GM12878 (cell line): ENCODE data around the gene PIK3R2. TPM values are rescaled to one million over a fixed set of nuclear protein-coding genes. Genes with fewer than 3 reads are reported as not detected.

Experiments used
- ATAC-seq: fragments of 200-7000 bp; cut with Tn5 transposase; 3 replicates; pipeline ENCODE4 v1.9.1; 2020; ENCODE audit warnings: mild to moderate bottlenecking, moderate library complexity
- BruUV-seq: library from RNA; stranded (reverse); fragments of 400-500 nt; replicated peaks from 2 replicates; lab custom pipeline; 2021; lab: Mats Ljungman, UMichigan
- CTCF ChIA-PET: fragments of 300-600 bp; sonication (Branson Sonifier 250); formaldehyde crosslinking; extraction: SDS; loops from one replicate; lab custom pipeline; 2021; ENCODE audit warnings: inconsistent platforms; lab: Yijun Ruan, JAX
- POLR2A ChIA-PET: fragments of 350-600 bp; formaldehyde crosslinking; extraction: SDS; loops from one replicate; lab custom pipeline; 2021; ENCODE audit warnings: inconsistent platforms; lab: Charles Lee
- RAD21 ChIA-PET: fragments of 300-600 bp; sonication (Branson Sonifier 250); formaldehyde crosslinking; loops from one replicate; lab custom pipeline; 2023; ENCODE audit warnings: antibody characterized with exemption; ENCODE audit not compliant: unreplicated experiment; lab: Charles Lee
- SMC1A ChIA-PET: fragments of 300-600 bp; sonication (Branson Sonifier 250); formaldehyde crosslinking; loops from one replicate; lab custom pipeline; 2023; ENCODE audit not compliant: unreplicated experiment, uncharacterized antibody; lab: Charles Lee
- DNase-seq: peaks from one replicate; pipeline ENCODE4 v3.0.0-alpha.2; 2011; ENCODE audit warnings: low read depth, low spot score
- FAIRE-seq: peaks from 3 replicates; lab custom pipeline; 2011; peaks lifted over from hg19 to GRCh38; lab: Jason Lieb, UNC
- H2AFZ ChIP-seq: 2 replicates; pipeline ENCODE4 v1.6.0; 2011; ENCODE audit warnings: low read depth, low read length, control low read depth; ENCODE audit not compliant: control insufficient read depth
- H3K27ac ChIP-seq: 2 replicates; pipeline ENCODE4 v1.5.1; 2011; ENCODE audit warnings: control low read depth; ENCODE audit not compliant: control insufficient read depth, insufficient read depth
- H3K27me3 ChIP-seq, 2 experiments: replicated peaks in 1 of 2; 2 replicates each; pipeline versions ENCODE4 v1.6.0 to v1.6.1; 2011; ENCODE audit warnings: low read length in 1 of 2; ENCODE audit not compliant: control insufficient read depth in 2 of 2, insufficient read depth in 2 of 2
- H3K36me3 ChIP-seq, 2 experiments: 2 replicates each; pipeline ENCODE4 v1.5.1; 2011; ENCODE audit warnings: low read length in 1 of 2; ENCODE audit not compliant: control insufficient read depth in 2 of 2, insufficient read depth in 2 of 2
- H3K4me1 ChIP-seq: 2 replicates; pipeline ENCODE4 v1.6.1; 2011; ENCODE audit warnings: mild to moderate bottlenecking, low read length, moderate library complexity, mixed read lengths; ENCODE audit not compliant: control insufficient read depth, insufficient read depth
- H3K4me2 ChIP-seq: 2 replicates; pipeline ENCODE4 v1.6.0; 2011; ENCODE audit warnings: control low read depth; ENCODE audit not compliant: control insufficient read depth, insufficient read depth
- H3K4me3 ChIP-seq: fragments of 200-600 bp; sonication (generic); 2 replicates; pipeline ENCODE4 v1.5.1; 2016
- H3K79me2 ChIP-seq: 2 replicates; pipeline ENCODE4 v1.6.0; 2011; ENCODE audit warnings: low read length; ENCODE audit not compliant: control insufficient read depth, insufficient read depth
- H3K9ac ChIP-seq: 2 replicates; pipeline ENCODE4 v1.8.0; 2011; ENCODE audit warnings: low read length, control low read depth, mixed read lengths; ENCODE audit not compliant: control insufficient read depth, insufficient read depth
- H3K9me3 ChIP-seq: replicated peaks from 3 replicates; pipeline ENCODE4 v1.5.1; 2011; ENCODE audit warnings: mild to moderate bottlenecking, low read length; ENCODE audit not compliant: control insufficient read depth, insufficient read depth
- H4K20me1 ChIP-seq: 2 replicates; pipeline ENCODE4 v1.6.0; 2011; ENCODE audit not compliant: control insufficient read depth, insufficient read depth
- BCL11A ChIP-seq: IDR thresholded peaks from 2 replicates; pipeline ENCODE4 v1.6.1; 2011; ENCODE audit warnings: low read depth, low read length
- HDGF ChIP-seq: fragments of 450-650 bp; IDR thresholded peaks from 2 replicates; pipeline ENCODE4 v1.6.1; 2016; ENCODE audit warnings: antibody characterized with exemption
- MEF2B ChIP-seq: fragments of 450-650 bp; IDR thresholded peaks from 2 replicates; pipeline ENCODE4 v1.6.1; 2018; ENCODE audit warnings: mild to moderate bottlenecking, moderate library complexity; ENCODE audit not compliant: partially characterized antibody, poor library complexity, severe bottlenecking
- MYC ChIP-seq: IDR thresholded peaks from 2 replicates; pipeline ENCODE4 v1.6.1; 2011; ENCODE audit warnings: mild to moderate bottlenecking, low read length, moderate library complexity, inconsistent platforms; ENCODE audit not compliant: insufficient read depth, insufficient replicate concordance, insufficient read length, severe bottlenecking
- NR2C1 ChIP-seq: fragments of 450-650 bp; IDR thresholded peaks from 2 replicates; pipeline ENCODE4 v1.6.1; 2017; ENCODE audit warnings: antibody characterized with exemption, mild to moderate bottlenecking, moderate library complexity
- NR2F1 ChIP-seq: fragments of 450-650 bp; conservative IDR thresholded peaks from 2 replicates; pipeline ENCODE4 v1.6.1; 2017; ENCODE audit warnings: mild to moderate bottlenecking
- POLR2A ChIP-seq: IDR thresholded peaks from 2 replicates; pipeline ENCODE4 v1.6.1; 2011; ENCODE audit warnings: low read depth, mild to moderate bottlenecking, low read length
- SMAD5 ChIP-seq: IDR thresholded peaks from 2 replicates; pipeline ENCODE4 v1.6.1; 2016; ENCODE audit warnings: antibody characterized with exemption, low read depth
- STAT3 ChIP-seq: IDR thresholded peaks from 2 replicates; pipeline ENCODE4 v1.6.1; 2011; ENCODE audit warnings: low read depth, low read length, improper control_type of control experiment
- WGBS: methylation state at CpG from one replicate; pipeline ENCODE4 v1.1.6; 2016; ENCODE audit warnings: low lambda C conversion rate; ENCODE audit not compliant: insufficient replicate concordance, insufficient coverage; ENCODE audit errors: missing lambda C conversion rate; 5-methylcytosine and 5-hydroxymethylcytosine counted together
- in situ Hi-C: fragments of 300-500 bp; cut with MboI; formaldehyde crosslinking; loops from 9 replicates; pipeline ENCODE4 v1.14.3; 2018; ENCODE audit warnings: mixed read lengths
- intact Hi-C: fragments of 100-400 bp; cut with micrococcal nuclease; formaldehyde crosslinking; loops from one replicate; pipeline ENCODE4 v1.14.2; 2022; ENCODE audit not compliant: unreplicated experiment
- polyA plus RNA-seq, 11 experiments: library from polyadenylated mRNA; depleted of rRNA in 4 of 11; unstranded in 6 of 11; stranded (reverse) in 5 of 11; fragments of >200 nt; fragmentation: Nextera tagmentation in 4 of 11; fragmentation: Illumina TruSeq in 1 of 11; extraction: Ambion mirVana in 4 of 11; extraction: Trizol in 1 of 11; gene quantifications; 1 replicate in 1 of 11; 2 replicates in 10 of 11; pipeline versions ENCODE4 v1.2.1 to v1.2.3, GENCODE V29; 2011 to 2016; ENCODE audit warnings: inconsistent platforms in 2 of 11, missing spikeins in 2 of 11, low read depth in 1 of 11
- total RNA-seq, 4 experiments: library from RNA; depleted of rRNA in 3 of 4; stranded (reverse); fragments of >200 nt in 3 of 4; fragmentation: Illumina TruSeq in 1 of 4; extraction: Trizol in 1 of 4; gene quantifications; 2 replicates each; pipeline versions ENCODE4 v1.2.1 to v1.2.3, GENCODE V29; 2013 to 2021
- TF ChIP-seq, protein P1 (sequence below): IDR thresholded peaks from 2 replicates; pipeline ENCODE4 v1.6.1; 2011; ENCODE audit warnings: borderline replicate concordance, low read depth, mild to moderate bottlenecking, moderate library complexity, low read length; ENCODE audit not compliant: insufficient read depth, poor library complexity, severe bottlenecking
- TF ChIP-seq, protein P2 (sequence below): fragments of 450-650 bp; IDR thresholded peaks from 2 replicates; pipeline ENCODE4 v1.6.1; 2017; ENCODE audit warnings: mild to moderate bottlenecking, moderate library complexity

Gene PIK3R2
- total and polyA plus RNA-seq, 10 of the 15 experiments (the other 5 are each of a cell fraction or from before 2014, with no cell fraction given), result 0.26 to 22.6 (median 2.5) TPM

DNA sequence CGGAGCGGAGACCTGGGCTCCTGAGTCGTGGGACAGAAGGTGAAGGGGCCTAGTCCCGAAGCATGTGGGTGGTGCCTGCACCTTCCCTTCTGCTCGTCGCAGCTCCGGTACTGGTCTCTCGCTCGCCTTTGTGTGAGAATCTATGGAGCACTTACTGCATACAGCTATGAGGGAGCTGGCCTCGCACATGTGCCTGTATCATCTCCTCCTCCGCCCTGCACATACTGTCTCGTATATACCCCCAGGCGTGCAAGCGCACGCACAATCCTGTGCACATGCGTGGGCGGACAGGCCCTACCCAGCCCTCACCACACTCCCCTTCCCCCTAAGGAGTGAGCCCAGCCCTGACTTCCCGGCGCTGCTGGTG, 8.7 kb downstream of the PIK3R2 start (continued):
- peak; percentile 10 for TF ChIP-seq MYC
- TF ChIP-seq, protein P1, sequence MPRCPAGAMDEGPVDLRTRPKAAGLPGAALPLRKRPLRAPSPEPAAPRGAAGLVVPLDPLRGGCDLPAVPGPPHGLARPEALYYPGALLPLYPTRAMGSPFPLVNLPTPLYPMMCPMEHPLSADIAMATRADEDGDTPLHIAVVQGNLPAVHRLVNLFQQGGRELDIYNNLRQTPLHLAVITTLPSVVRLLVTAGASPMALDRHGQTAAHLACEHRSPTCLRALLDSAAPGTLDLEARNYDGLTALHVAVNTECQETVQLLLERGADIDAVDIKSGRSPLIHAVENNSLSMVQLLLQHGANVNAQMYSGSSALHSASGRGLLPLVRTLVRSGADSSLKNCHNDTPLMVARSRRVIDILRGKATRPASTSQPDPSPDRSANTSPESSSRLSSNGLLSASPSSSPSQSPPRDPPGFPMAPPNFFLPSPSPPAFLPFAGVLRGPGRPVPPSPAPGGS, result peak; percentile 63
- peak; percentile 18; the same call in 1 of the 2 replicates for TF ChIP-seq HDGF
- TF ChIP-seq NR2C1, result no peak
- no peak for TF ChIP-seq MEF2B
- TF ChIP-seq, all 136 proteins: peak for 3

DNA sequence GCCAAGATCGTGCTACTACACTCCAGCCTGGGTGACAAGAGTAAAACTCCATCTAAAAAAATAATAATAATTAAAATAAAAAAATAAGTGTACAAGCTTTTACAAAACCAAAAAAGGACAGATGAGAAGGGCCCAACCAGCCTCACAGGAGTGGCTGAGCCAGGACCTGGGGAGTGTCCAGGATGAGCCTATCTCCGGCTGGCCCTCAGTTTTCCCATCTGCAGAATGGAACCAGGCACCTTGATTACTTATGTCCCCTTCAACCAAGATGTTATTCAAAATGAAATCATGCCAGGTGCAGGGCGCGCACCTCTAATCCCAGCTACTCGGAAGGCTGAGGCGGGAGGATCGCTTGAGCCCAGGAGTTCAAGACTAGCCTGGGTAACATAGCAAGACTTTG, 11.1 kb downstream of the PIK3R2 start:
- Histone ChIP-seq H4K20me1 (no peaks in the 10 kb centered on the region), H3K4me2 (no peak overlapping the region), H2AFZ (no peak overlapping the region), H3K27ac (no peak overlapping the region), H3K9ac (no peak overlapping the region), H3K36me3 (peaks cover 7 to 10% of the 10 kb centered on the region in 2 experiments; a peak in 3 of 4 replicates), H3K9me3 (no peaks in the 10 kb centered on the region), H3K79me2 (no peaks in the 10 kb centered on the region; the same call in 1 of the 2 replicates), H3K4me1 (peaks cover 13% of the 10 kb centered on the region), H3K4me3 (no peak overlapping the region), H3K27me3 (no peaks in the 10 kb centered on the region)
- in situ Hi-C loops (no loop called here), intact Hi-C loops (no loop called here)
- no peak for DNase-seq
- TF ChIP-seq POLR2A, result no peak
- no peak for TF ChIP-seq NR2F1
- TF ChIP-seq, protein P2, sequence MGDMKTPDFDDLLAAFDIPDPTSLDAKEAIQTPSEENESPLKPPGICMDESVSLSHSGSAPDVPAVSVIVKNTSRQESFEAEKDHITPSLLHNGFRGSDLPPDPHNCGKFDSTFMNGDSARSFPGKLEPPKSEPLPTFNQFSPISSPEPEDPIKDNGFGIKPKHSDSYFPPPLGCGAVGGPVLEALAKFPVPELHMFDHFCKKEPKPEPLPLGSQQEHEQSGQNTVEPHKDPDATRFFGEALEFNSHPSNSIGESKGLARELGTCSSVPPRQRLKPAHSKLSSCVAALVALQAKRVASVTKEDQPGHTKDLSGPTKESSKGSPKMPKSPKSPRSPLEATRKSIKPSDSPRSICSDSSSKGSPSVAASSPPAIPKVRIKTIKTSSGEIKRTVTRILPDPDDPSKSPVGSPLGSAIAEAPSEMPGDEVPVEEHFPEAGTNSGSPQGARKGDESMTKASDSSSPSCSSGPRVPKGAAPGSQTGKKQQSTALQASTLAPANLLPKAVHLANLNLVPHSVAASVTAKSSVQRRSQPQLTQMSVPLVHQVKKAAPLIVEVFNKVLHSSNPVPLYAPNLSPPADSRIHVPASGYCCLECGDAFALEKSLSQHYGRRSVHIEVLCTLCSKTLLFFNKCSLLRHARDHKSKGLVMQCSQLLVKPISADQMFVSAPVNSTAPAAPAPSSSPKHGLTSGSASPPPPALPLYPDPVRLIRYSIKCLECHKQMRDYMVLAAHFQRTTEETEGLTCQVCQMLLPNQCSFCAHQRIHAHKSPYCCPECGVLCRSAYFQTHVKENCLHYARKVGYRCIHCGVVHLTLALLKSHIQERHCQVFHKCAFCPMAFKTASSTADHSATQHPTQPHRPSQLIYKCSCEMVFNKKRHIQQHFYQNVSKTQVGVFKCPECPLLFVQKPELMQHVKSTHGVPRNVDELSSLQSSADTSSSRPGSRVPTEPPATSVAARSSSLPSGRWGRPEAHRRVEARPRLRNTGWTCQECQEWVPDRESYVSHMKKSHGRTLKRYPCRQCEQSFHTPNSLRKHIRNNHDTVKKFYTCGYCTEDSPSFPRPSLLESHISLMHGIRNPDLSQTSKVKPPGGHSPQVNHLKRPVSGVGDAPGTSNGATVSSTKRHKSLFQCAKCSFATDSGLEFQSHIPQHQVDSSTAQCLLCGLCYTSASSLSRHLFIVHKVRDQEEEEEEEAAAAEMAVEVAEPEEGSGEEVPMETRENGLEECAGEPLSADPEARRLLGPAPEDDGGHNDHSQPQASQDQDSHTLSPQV, result no peak
- no peak for TF ChIP-seq SMAD5
- TF ChIP-seq STAT3, result no peak
- TF ChIP-seq BCL11A, result no peak
- ChIA-PET CTCF (interaction anchor here (0.6 to 1.5 kb wide), 7 partner anchors 21 to 248 kb away, joined by 3 to 5 read pairs (median 3); no protein-coding TSS in a partner anchor), SMC1A (interaction anchor here (0.6 to 1.8 kb wide), 4 partner anchors 36 to 164 kb away, joined by 3 to 5 read pairs (median 4); partner anchors contain the start of gene ARRDC2), POLR2A (interaction anchor here (0.7 to 1.0 kb wide), 2 partner anchors 46 to 219 kb away, joined by 5 read pairs; no protein-coding TSS in a partner anchor), RAD21 (interaction anchor here (0.6 to 0.8 kb wide), 2 partner anchors 12 to 73 kb away, joined by 3 read pairs; no protein-coding TSS in a partner anchor)
- FAIRE-seq, result no peak
- ATAC-seq, result no peak
- WGBS, result 97% methylated on average over 7 of the region's 7 CpGs
- no TSS peak for BruUV-seq
